GM18517 (cell line): Measurements from ENCODE around the gene PCED1B.
"Not testable (repeated sequence)": the region's sequence is repeated elsewhere in the genome, so short reads cannot be mapped to it uniquely, and the experiment has no call there.

ENCODE experiments used
- ATAC-seq: cut with Tn5 transposase; IDR thresholded peaks from one replicate; pipeline ENCODE4 v1.9.1; 2021; ENCODE audit warnings: mild to moderate bottlenecking, moderate library complexity; ENCODE audit not compliant: unreplicated experiment

Gene PCED1B

DNA sequence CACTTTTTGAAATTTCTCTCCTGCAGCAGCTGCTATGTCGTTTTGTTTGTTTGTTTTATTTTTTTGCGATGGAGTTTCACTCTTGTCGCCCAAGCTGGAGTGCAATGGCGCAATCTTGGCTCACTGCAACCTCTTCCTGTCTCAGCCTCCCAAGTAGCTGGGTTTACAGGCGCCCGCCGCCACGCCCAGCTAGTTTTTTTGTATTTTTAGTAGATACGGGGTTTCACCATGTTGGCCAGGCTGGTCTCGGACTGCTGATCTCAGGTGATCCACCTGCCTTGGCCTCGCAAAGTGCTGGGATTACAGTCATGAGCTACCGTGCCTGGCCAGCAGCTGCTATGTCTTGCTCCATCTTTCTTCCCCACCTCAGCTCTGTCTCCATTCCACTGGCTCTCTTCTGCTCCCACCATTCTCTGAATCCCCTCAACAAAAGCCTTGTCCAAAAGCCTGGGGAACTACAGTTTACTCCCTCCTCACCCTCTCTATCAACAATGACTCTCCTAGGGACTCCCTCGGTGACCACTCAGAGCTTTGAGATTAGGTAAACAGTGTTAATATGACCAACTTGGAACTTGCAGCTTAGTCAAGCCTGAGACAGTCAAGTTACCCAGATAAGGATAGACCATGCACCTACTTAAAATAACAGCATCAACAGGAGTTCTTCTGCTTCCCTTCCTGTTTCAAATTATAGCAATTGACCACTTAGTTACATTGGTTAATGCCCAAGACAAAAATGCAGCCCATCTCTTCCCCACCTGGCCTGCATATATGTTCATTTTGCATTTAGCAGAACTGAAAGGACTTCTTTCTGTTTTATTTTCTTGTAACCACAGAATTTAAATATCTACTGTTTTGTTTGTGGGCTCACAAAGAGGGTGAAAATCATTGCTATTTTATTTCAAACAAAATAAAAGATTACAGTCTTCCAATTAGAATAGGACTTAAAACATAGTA, 189.4 kb downstream of the PCED1B start:
- peak; percentile 87 for ATAC-seq

DNA sequence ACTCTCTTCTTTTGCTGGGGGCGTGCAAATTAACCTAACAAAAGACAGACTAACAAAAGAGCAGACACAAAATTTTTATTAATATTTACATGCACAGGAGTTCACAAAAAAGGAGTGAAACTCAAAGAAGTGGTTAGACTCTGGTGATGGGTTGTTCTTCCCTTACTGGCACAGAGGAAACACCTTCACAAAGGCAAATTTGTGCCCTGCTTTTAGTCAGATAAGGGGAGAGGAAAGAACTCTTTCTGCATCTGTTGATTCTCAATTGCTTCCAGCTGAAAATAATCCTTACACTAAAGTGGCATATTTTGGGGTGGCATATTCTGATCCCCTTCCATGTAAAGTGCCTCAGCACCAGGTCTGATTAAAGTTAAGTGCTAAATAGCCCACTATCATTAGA, 190.5 kb downstream of the PCED1B start:
- ATAC-seq: no peak

DNA sequence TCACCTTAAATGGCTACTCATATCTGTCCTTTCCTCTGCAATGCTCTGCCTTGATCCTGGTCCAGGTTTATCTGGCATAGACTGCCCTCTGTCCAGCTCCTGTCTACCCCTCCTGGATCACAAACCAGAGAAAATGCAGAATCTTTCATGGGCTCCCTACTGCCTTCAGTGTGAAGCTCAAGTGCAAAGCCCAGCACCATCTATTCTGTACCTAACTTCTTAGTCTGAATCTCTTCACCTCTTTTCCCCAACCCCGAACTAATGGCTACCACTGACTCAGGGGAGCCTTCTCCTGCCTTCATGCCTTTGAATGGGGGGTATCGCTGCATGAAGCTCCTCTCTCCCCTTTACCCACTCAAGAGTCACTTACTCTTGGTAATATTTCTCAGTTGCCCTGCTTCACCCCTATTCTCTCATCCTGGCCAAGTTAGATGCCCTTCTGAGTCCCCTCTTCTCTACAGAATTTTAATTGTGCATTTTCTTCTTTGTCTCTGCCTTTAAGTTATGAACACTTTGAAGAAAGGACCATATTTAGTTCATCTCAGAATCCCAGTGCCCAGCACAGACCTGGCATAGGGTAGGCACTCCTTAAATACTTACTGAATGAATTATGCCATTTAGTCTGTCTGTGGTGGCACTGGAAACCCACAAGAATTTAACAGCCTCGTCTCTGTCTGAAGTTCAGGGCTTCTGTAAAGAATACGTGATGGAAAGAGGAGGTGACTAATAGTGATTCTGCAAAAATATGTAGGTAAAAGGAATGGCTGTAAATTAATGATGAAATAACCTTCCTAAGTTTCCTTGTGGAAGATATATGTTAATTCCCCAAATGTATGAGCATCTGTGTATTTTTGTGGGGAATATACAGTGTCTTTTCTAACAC, 191.6 kb downstream of the PCED1B start:
- ATAC-seq: no peak

DNA sequence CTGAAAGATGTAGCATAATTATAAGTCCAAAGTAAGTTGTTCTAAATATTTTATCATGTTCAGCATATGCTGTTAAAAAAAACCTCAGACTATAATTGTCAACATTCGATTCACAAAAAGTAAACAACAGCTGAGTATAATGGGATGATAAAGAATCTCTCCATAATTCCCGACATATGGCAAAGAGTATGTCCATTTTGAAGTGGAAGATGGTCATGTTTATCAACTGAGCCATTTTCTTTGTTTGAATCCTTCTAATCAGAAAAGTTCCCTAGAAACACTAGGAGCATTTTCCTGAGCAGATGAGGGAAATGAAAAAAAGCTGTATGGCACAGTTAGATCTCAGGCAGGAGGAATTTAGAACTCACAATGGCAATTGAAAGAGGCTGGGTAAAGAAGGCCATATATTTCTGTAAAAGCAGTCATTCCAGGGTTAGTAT, 192.4 kb downstream of the PCED1B start:
- no peak for ATAC-seq

DNA sequence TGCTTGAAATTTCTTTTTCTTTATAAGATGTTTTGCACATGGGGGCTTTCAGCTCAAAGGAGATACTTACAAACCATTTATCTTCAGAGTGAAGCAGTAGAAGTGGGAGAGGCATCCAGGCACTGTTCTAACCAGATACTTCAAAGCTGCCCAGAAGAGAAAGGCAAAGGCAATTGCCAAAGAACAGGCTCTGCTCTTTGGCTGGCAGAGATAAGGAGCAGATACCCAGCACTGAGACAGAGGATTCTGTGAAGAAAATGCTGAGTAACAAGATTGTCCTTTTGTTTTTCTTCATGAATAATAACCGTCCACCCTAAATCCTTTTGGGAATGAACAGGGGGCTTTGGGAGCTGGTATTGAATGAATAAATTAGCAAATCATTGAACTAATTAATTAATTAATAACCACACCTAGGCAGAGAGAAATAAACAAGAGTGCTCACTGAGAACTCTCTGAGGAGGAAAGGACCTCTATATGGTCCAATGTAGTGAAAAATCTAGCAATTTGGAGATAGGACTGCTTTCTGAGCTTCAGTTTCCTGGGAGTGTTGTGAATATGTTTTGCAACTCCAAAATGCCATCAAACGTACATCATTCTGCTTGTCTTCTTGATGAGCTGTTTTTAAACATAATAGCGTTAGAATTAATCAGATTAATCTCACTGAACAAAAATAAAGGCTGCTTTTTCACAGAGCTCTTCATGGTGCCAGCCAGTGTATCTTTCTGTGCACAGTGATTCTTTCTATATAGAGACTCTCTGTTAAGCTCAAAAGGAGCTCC, 193.2 kb downstream of the PCED1B start:
- no peak for ATAC-seq

DNA sequence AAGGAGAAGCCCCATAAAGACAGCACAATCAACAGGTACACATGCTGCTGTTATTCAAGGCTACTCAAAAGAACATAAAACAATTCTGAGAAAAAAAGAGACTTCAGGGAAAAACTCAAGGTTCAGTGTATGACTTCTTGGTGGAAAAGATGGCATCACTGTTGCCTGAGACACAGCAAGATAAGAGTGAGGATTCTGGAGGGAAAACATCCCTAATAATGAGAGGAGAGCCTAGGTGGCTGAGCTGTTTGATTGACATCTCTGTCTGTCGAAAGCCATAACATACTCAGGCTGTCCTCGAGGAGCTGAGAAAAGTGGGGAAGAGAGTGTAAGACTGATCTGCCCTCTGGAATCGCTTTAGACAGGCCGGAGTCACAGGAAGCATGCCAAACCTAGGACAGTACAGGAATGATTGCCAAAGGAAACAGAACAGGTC, 193.8 kb downstream of the PCED1B start:
- ATAC-seq: no peak

DNA sequence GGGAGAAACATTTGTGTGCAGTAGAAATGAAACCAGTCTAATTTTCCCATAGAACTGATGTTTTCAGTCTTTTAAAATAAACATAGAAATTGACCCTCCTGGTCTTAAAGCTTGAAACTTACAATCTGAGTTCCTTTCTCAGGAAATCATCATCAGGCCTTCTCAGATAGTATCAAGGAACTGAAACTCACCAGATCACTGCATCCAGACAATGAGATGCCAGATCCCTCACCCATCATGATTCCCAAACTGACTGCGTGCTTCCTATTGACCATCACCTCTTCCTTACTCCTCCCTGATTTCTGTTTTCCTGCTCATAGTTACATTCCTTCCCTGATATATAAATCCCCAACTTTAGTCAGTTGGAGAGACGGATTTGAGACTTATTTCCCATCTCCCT, 195.3 kb downstream of the PCED1B start:
- ATAC-seq: no peak

DNA sequence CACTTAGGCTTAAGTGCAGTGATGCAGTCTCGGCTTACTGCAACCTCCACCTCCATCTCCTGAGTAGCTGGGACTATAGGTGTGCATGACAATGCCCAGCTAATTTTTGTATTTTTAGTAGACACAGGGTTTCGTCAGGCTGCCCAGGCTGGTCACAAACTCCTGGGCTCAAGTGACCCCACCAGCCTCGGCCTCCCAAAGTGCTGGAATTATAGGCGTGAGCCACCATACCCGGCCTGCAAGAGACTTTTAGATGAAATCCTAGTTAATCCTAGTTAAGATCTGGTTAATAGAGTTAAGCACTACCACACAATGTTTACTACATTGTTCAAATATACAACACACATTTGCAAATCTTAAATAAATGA, 196.8 kb downstream of the PCED1B start:
- ATAC-seq: no peak

DNA sequence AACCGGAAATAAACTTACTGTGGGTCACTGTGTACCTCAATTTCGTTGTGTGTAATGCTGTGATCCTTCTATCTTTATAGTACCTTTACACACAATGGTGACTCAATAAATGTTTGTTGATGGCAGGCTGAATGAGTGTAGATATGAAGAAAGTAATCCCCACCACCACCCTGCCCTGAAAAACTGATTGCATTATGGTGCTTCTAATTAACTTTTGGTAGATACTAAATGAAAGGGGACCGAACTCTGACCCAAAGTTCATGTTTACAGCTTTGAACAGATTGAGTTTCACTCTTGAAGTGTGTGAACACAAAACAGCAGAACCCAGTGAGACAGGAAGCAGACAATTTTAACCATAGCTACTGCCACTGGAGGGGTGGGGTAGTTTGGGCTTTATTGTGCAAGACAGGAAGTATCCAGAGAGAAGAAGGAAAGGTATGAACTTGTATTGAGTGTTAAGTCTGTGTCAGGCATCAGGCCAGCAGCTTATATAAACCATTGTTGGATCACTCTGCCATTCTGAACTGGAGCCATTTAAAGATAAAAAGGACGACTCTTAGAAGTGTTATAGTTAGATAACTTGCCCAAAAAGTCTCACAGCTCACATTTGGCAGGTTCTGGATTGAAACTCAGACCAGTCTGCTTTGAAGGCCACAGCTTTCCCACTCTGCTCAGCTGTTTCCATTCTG, 197.3 kb downstream of the PCED1B start:
- peak; percentile 96 for ATAC-seq

DNA sequence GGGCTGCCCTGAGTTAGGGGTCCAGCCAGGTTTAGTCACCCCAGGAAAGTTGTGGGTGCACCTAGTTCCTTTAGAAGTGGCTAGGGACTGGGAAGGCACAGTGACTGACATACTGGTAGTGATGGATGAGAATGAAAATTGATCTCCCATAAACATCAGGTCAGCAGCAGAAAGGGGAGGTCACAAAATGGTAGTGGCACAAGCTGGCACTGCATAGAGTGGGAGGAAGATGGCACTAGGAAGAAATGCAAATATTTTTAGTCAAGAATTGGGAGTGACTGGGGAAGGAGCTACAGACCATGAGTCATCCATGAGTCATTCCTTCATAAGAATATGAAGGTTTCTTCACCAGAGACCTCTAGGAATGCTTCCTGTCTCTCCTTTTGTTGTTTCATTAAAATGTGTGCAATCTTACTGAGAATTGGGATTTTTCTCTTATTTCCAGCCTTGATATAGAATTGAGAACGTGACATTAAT, 198.6 kb downstream of the PCED1B start:
- no peak for ATAC-seq

DNA sequence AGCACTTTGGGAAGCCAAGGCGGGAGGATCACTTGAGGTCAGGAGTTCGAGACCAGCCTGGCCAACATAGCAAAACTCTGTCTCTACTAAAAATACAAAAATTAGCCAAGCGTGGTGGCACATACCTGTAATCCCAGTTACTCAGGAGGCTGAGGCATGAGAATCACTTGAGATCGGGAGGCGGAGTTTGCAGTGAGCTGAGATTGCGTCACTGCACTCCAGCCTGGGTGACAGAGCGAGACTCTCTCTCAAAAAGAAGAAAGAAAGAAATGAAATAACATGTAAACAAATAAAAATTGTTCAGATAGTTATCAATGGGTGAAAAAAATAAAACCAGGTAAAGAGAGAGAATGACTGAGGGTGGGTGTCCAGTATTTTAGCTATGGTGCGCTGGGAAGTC, 200.3 kb downstream of the PCED1B start:
- not testable (repeated sequence) for ATAC-seq

DNA sequence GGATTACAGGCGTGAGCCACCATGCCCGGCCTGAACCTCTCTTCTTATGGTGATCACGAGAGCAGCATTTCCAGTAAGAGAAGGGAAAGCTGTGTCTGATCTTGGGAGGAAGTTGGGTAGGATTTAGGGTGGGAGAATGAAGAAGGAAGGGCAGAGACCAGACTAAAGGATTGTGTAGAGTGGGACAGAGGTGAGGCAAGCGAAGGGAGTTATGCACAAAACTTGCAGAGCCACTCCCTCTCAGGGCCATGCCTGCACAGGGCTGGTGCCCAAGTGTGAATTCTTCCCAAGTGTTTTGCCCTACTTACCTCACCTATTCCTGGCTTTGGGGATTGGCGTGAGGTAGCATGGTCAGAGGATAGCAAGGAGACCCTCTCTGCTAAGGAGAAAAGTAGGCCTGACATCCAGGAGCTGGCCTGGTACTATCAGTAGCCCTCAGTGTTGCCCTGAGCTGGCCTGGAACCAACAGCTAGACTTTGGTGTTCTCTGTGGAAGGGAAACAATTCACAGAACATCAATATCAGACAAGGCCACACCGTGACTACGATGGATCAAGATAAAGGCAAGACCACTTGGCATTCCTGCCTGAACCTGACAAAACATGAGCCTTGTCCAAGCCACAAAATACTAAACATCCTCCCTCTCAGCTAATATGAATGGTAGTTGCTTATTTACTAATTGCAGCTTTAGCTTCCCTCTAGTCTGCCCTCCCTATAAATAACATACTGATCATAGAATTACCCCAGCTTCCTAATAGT, 201.3 kb downstream of the PCED1B start:
- no peak for ATAC-seq

DNA sequence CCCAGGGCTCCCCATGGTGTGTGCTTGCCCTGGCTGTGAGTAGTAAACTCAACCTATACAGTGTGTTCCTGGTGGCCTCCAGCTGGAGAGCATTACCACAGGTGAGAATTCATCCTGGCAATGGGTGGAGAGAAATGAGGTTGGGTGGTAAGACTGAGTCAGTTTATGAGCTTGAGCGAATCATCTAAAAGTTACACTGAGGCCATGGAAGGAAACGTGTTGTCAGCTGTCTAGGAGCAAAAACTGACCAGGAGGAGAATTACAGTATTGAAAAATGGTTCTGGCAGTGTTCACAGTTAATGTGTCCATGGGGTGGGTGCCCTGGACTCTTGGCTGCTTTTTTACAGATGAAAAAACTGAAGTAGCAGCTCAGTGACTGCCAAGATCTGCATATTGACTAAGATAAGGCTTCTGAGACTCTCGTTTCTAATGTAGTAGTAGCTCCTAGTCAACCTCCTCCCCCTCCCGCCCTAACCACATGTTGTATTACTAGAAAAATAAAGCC, 202.3 kb downstream of the PCED1B start:
- no peak for ATAC-seq

DNA sequence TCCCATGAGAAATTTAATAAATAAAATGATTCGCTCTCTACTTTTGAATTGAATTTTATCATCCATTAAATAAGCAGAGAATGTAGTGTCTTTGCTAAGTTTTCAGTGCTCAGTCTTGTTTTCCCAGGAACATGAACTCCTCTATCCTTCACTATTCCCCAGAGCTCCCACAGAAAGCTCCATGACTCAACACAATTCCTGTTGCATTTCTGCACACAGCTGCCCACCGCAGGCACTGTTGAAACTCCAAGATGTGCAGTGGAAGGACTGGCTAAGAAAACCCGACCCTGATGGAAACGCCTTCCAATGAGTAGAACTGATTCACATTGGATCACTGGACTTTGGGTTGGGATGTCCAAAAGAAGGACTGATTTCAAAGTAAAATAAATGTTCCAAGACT, 202.8 kb downstream of the PCED1B start:
- ATAC-seq: no peak
